Sigmoid colon (tissue), 4 donors: ENCODE measurements around the gene HSPA4.

Experiments used
- POLR2A ChIP-seq, 2 donors: fragments of 450-650 bp; IDR thresholded peaks; one replicate each; pipeline ENCODE4 v1.6.1; 2016; ENCODE audit warnings: antibody characterized with exemption in 2 of 2, mild to moderate bottlenecking in 2 of 2, moderate library complexity in 2 of 2
- POLR2AphosphoS5 ChIP-seq, 4 donors: sonication (generic); formaldehyde crosslinking; IDR thresholded peaks; one replicate each; pipeline ENCODE4 v1.6.1; 2017; ENCODE audit warnings: antibody characterized with exemption in 4 of 4
- TF ChIP-seq, protein P1 (sequence below), 4 experiments: fragments of 450-650 bp in 3 of 4; fragments of 200-600 bp in 1 of 4; IDR thresholded peaks; one replicate each; pipeline ENCODE4 v1.5.1; 2016 to 2019; ENCODE audit warnings: antibody characterized with exemption in 4 of 4, mild to moderate bottlenecking in 3 of 4, moderate library complexity in 2 of 4

DNA sequence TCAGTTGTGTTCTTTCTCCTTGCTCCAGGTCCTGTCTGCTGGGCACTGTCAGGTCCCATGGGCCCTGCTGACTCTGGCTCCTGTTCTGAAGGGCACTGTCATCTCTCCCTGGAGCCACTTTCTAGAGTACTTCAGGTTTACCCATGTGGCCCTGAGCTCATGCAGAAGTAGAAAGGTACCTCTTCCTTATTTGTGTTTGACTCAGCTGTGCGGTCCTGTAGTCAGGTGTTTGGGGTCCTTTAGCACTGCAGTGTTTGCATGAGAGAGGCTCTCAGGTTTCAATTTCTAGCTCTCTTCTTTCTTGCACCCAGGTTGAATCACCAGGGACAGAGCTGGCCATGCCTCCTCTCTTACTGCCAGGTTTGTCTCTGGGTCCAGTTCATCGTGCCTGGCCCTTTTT lies 71.5 kb downstream of the HSPA4 start:
- no peak for TF ChIP-seq POLR2A (IDR thresholded peaks at IDR 0.05)
- TF ChIP-seq, protein P1, sequence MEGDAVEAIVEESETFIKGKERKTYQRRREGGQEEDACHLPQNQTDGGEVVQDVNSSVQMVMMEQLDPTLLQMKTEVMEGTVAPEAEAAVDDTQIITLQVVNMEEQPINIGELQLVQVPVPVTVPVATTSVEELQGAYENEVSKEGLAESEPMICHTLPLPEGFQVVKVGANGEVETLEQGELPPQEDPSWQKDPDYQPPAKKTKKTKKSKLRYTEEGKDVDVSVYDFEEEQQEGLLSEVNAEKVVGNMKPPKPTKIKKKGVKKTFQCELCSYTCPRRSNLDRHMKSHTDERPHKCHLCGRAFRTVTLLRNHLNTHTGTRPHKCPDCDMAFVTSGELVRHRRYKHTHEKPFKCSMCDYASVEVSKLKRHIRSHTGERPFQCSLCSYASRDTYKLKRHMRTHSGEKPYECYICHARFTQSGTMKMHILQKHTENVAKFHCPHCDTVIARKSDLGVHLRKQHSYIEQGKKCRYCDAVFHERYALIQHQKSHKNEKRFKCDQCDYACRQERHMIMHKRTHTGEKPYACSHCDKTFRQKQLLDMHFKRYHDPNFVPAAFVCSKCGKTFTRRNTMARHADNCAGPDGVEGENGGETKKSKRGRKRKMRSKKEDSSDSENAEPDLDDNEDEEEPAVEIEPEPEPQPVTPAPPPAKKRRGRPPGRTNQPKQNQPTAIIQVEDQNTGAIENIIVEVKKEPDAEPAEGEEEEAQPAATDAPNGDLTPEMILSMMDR (IDR thresholded peaks at IDR 0.05): no peak
- TF ChIP-seq POLR2AphosphoS5 (IDR thresholded peaks at IDR 0.05): no peak
